Fibroblast of skin of right quadriceps (primary cell): ENCODE data around the gene BOK.
A peak's percentile ranks its signal among the peaks of the same experiment; 100 is the strongest.
"Not testable (repeated sequence)": the region's sequence is repeated elsewhere in the genome, so short reads cannot be mapped to it uniquely, and the experiment has no call there.

ENCODE experiments used
- DNase-seq: peaks from one replicate; pipeline ENCODE4 v3.0.0-alpha.2; 2013

BOK gene

DNA sequence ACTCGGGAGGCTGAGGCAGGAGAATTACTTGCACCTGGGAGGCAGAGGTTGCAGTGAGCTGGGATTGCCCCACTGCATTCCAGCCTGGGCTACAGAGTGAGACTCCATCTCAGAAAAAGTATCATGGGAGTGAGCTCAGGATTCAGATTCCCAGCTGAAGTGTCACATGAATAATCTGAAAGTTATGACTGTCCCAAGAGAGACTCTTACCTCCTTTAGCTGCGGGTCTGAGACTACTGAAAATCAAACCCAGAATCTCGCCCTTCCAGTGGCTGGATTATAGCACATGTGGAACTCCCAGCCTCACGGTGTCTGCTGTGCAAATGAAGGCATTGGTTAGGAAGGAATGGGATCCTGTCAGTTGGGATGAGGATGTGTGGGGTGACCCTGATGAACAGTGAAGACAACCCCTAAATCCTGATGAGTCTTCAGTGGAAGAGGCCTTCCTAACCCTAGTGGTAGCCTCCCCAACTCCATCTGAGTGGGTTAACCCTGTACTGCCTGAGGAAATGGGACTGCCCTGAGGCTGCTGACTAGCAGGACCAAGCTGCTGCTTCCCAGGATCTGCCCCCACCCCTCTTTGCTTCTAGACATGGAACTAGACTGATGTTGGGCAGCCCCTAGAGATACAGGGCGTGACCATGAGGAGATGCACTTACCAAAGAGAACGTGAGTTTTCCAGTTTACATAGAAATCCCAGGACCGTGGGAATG, 16.5 kb downstream of the BOK start:
- DNase-seq = no peak

- no peak for DNase-seq
These were observed 17.2 kb downstream of the BOK start for GRCh38 chr2:241575624-241576292.

- DNase-seq = no peak
These were observed 17.7 kb downstream of the BOK start for GRCh38 chr2:241576293-241576654.

DNA sequence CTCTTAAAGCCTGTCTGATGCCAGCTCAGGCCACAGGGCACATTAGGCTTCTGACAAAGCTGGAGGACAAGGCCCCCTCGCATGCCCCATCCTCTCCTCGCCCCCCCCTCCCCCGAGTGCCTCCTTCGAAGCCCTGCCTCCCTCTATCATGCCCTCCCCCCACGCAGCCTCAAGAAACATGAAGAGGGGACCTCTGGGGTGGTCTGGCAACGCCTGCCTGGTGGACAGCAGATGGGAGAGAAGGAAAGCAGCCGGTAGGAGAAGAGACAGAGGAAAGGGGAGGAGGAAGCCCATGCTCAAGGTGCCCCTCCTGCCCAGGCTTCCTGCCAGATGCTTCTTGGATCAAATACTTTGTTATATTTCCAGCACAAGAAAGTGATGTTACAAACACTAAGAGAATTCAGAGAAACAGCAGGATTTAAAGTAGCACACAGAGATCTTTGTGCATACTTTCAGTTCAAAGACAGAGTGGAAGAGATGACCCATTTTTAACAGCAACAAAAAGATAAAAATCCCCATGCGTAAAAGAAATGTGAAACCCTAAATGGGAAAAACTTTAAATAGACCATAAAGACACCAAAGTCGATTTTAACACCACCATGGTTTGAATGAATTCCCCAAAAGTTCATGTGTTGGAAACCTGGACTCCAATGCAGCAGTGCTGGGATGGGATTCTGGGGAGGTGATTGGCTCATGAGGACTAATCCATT, 19.0 kb downstream of the BOK start:
- DNase-seq = peak; percentile 46

DNA sequence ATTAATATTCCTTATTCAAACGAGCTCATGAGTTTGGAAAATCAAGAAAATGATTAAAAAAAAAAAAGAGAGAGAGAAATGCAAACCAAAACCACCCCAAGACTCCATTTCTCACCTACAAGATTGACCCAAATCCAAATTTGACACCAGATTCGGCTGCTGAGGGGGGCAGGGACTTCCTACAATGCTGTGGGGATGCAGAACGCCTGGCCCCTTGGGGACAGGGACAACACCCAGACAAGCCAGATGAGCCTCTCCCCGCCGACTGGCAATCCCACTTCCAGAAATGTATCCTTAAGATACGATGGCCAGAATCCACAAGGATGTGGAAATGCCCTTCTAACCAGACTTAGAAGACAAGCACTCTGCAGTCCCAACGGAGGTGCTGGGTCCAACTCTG, 20.7 kb downstream of the BOK start:
- no peak for DNase-seq

- no peak for DNase-seq
These were observed 23.8 kb downstream of the BOK start for GRCh38 chr2:241582328-241582727.

DNA sequence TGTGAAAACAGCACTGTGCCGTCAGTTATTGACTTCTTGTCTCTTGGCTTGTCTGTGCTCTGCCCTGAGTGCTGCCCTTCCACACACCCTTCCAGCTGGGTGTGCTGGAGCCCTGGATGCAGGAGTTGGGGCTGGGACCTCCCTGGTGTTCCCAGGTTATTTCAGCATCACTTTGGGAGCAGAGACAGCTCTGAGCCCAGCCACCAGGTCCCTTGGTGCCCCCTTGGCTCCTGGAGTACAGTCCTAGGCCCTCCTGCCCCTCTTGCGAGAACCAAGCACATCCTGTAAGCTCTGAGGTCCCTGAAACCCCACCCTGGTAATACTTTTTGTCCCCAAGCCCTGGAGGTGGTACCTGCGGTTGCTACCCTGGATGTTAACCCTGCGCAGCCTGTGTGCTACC, 24.3 kb downstream of the BOK start:
- no peak for DNase-seq

DNA sequence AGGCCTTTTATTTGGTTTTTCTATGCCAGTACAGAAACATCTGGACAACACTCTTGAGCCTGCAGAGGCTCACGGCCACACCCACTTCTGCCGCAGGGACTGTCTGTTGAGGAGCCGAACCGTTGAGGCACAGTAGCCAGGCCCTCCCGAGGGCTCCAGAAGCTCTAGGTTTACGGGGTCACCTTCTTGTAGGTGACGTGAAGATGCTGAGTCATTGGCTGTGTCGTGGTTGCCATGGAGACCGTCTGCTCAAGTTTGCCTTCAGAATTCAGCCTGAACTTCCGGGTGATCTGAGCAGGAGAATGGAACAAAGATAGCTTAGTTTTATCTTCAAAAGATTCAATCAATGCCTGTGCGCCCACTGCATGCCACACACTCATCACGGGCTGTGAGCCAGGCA, 25.9 kb downstream of the BOK start:
- peak; percentile 43 for DNase-seq

DNA sequence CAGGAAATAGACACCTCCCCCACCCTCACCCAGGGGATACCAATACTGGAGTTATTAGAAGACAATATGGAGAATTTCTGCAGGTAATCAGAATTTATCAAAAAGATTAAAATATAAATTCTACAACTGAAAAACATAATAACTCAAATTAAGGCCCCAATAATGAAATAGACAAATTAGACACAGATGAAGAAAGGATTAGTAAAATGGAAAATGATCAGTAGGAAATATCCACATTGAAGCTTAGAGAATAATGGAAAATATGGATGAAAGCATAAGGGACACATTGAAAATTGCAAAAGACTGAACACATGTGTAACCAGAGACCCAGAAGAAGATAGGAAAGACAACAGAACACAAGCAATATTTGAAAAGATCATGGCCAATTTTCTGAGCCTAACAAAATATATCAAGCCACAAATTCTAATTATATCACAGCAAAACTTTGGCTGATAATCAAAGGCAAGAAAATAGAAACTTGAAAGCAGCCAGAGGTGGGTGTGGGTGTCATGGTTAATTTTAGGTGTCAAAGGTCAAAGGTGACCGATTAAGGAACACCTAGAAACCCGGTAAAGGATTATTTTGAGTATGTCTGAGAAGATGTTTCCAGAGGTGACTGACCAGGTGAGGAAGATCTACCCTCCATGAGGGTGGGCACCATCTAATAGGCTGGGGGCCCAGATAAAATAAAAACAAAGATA, 28.2 kb downstream of the BOK start:
- no peak for DNase-seq

DNA sequence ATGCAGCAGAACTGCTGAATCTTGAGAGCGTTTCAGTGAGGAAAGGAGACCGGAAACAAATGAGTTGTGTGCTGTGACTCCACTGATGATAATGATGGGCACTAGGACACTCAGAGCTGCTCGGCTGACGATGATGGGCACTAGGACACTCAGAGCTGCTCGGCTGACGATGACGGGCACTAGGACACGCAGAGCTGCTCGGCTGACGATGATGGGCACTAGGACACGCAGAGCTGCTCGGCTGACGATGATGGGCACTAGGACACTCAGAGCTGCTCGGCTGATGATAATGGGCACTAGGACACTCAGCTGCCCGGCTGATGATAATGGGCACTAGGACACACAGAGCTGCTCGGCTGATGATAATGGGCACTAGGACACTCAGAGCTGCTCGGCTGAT, 31.3 kb downstream of the BOK start:
- not testable (repeated sequence) for DNase-seq

GRCh38 chr2:241590496-241591455, 32.2 kb downstream of the BOK start:
- not testable (repeated sequence) for DNase-seq

GRCh38 chr2:241592126-241592845, 33.7 kb downstream of the BOK start:
- no peak for DNase-seq

- DNase-seq = no peak
These were observed 34.7 kb downstream of the BOK start for GRCh38 chr2:241593271-241593670.

- no peak for DNase-seq
These were observed 37.1 kb downstream of the BOK start for GRCh38 chr2:241595600-241596140.

DNA sequence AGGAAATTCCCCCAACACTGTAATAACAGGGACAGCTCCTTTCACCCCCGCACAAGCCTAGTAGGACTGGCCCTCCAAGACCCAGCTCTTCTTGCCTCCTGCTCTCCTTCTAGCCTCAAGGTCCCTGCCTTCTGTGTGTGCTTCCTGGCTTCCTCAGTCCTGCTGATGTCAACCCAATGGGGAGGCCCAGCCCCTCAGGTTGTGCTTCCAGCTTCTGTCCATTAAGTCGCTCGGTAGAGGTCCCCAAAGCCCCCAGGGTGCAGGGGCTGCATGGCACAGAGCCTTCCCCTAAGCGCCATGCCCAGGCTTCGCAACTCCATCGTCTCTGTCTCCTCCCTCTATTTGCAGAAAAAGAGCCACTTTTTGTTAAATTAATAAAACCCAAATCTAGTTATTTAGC, 39.0 kb downstream of the BOK start:
- no peak for DNase-seq

DNA sequence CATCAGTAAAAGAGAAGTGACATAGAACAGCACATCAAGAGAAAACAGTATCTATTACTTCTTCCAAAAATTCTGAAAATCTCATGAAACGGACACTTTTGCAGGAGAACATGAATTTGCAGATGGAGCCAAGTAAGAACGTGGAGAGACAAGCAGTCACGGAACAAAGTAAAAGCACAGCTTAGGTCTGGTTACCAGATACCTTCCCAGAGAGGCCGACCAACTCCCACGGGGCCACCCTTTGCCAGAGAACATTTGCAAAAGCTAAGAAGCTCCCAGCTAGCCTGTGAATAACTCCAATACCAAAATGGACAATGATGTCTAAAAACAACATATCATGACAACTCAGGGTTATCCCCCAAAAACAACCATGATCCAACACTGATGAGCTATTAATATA, 39.5 kb downstream of the BOK start:
- DNase-seq = no peak

DNA sequence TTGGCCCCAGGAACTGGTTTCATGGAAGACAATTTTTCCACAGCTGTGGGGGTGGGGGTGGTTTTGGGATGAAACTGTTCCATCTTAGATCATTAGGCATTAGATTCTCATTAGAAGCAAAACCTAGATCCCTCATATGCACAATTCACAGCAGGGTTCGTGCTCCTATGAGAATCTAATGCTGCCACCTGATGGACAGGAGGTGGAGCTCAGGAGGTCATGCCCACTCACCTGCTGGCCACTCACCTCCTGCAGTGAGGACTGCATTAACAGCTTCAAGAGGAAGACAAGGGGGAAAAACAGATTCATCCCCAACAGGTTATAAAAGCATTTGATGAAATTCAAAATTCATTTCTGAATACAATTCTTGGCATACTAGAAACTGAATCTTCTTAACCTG, 39.9 kb downstream of the BOK start:
- no peak for DNase-seq

GRCh38 chr2:241599615-241600014, 41.1 kb downstream of the BOK start:
- no peak for DNase-seq

- DNase-seq = no peak
These were observed 43.3 kb downstream of the BOK start for GRCh38 chr2:241601841-241602240.

DNA sequence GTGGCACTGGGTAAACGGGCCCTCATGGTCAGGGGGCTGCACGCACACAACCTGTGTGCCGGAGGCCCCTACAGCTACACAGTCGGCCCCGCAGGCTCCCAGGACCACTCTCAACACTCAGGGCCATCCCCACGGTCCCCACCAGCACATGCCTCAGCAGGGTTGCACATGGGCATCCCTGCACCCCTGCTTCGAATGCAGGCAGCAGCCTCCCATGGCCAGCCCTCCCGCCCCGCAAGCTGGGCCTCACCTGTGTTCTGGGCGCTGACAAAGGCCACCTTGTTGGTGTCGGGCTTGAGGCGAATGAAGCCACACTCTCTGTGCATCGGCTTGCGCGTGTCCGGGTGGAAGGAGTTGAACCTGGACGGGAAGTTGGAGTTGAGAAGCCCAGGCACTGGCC, 44.2 kb downstream of the BOK start:
- no peak for DNase-seq

GRCh38 chr2:241603686-241604085, 45.1 kb downstream of the BOK start:
- DNase-seq = no peak
